ENCODE measurements around the gene MAGEA2B. TPM values are rescaled to one million over a fixed set of nuclear protein-coding genes. Genes with fewer than 3 reads are reported as not detected.
"Not testable (repeated sequence)": the region's sequence is repeated elsewhere in the genome, so short reads cannot be mapped to it uniquely, and the experiment has no call there.

MAGEA2B gene
- total RNA-seq, 1 experiment from 2014 or later = 12.3 TPM

GRCh38 chrX:152735101-152735500, 20.7 kb downstream of the MAGEA2B start (continued):
- TF ChIP-seq USF1 (CRISPR knock-in tag; IDR thresholded peaks at IDR 0.05) (no peak), CDX4 (CRISPR knock-in tag; IDR thresholded peaks at IDR 0.05; ENCODE audit: borderline replicate concordance) (no peak), GABPB1 (CRISPR knock-in tag; IDR thresholded peaks at IDR 0.05) (no peak), E2F4 (CRISPR knock-in tag; IDR thresholded peaks at IDR 0.05; ENCODE audit: borderline replicate concordance, low read depth) (no peak), ZNF263 (CRISPR knock-in tag; IDR thresholded peaks at IDR 0.05; ENCODE audit: low read depth) (no peak), TEAD1 (CRISPR knock-in tag; IDR thresholded peaks at IDR 0.05) (no peak), ZMAT4 (CRISPR knock-in tag; IDR thresholded peaks at IDR 0.05) (no peak)

GRCh38 chrX:152735860-152736511, 21.6 kb downstream of the MAGEA2B start:
- Mint-ChIP-seq H3K27me3 (ENCODE audit: low read depth) (peaks cover 22% of the 10 kb centered on the region), H3K4me3 (no peak overlapping the region), H3K4me1 (no peaks in the 10 kb centered on the region), H3K9me3 (no peaks in the 10 kb centered on the region), H3K27ac (no peak overlapping the region), H3K36me3 (no peaks in the 10 kb centered on the region)
- POLR2A ChIA-PET = no interaction called here
- ATAC-seq = no peak
- CTCF ChIA-PET = interaction anchor here (1.0 kb wide), 1 partner anchor 94 kb away, joined by 3 read pairs; no protein-coding TSS in a partner anchor
- TF ChIP-seq ZMAT4 (CRISPR knock-in tag; IDR thresholded peaks at IDR 0.05) (no peak), ZNF138 (CRISPR knock-in tag; conservative IDR thresholded peaks at IDR 0.05) (no peak), ZNF671 (CRISPR knock-in tag; IDR thresholded peaks at IDR 0.05) (no peak), ZNF512 (CRISPR knock-in tag; IDR thresholded peaks at IDR 0.05; ENCODE audit: borderline replicate concordance) (no peak), NR2C2 (CRISPR knock-in tag; IDR thresholded peaks at IDR 0.05) (no peak), SOX15 (CRISPR knock-in tag; IDR thresholded peaks at IDR 0.05) (no peak), JAZF1 (CRISPR knock-in tag; IDR thresholded peaks at IDR 0.05) (no peak), ZNF121 (CRISPR knock-in tag; IDR thresholded peaks at IDR 0.05) (no peak), PREB (CRISPR knock-in tag; IDR thresholded peaks at IDR 0.05; ENCODE audit: borderline replicate concordance) (no peak), ETV6 (CRISPR knock-in tag; IDR thresholded peaks at IDR 0.05) (no peak), TEAD1 (CRISPR knock-in tag; IDR thresholded peaks at IDR 0.05) (no peak), MLX (CRISPR knock-in tag; IDR thresholded peaks at IDR 0.05) (no peak), AR (CRISPR knock-in tag; IDR thresholded peaks at IDR 0.05) (no peak), TCF7 (CRISPR knock-in tag; IDR thresholded peaks at IDR 0.05; ENCODE audit: low read depth) (no peak)
- no peak for DNase-seq (ENCODE audit: low spot score)

GRCh38 chrX:152736528-152736927, 22.1 kb downstream of the MAGEA2B start:
- H3K9me3 Mint-ChIP-seq; DNase-seq (ENCODE audit: low spot score); POLR2A ChIA-PET; ATAC-seq; H3K36me3 Mint-ChIP-seq; H3K4me3 Mint-ChIP-seq; H3K27ac Mint-ChIP-seq; H3K4me1 Mint-ChIP-seq: not testable (repeated sequence)
- CTCF ChIA-PET = interaction anchor here (1.0 kb wide), 1 partner anchor 94 kb away, joined by 3 read pairs; no protein-coding TSS in a partner anchor
- peaks cover 20% of the 10 kb centered on the region for H3K27me3 Mint-ChIP-seq (ENCODE audit: low read depth)
